Spleen (tissue), 11 donors: ENCODE results near the gene RFX5. TPM values are rescaled to one million over a fixed set of nuclear protein-coding genes. Genes with fewer than 3 reads are reported as not detected.

ENCODE experiments used
- DNase-seq: peaks from one replicate; pipeline ENCODE4 v3.0.0-alpha.2; 2020
- H3K27ac ChIP-seq, 8 donors: fragments of 200-600 bp; sonication (generic) in 7 of 8; 1 replicate in 4 of 8; 2 replicates in 4 of 8; pipeline versions ENCODE4 v1.5.0 to v1.8.0; 2016 to 2021; ENCODE audit warnings: inconsistent platforms in 4 of 8, mild to moderate bottlenecking in 4 of 8, moderate library complexity in 1 of 8
- H3K27me3 ChIP-seq, 7 donors: fragments of 200-600 bp; sonication (generic) in 6 of 7; replicated peaks in 1 of 7; 1 replicate in 4 of 7; 2 replicates in 3 of 7; pipeline versions ENCODE4 v1.5.0 to v1.8.0; 2016 to 2021; ENCODE audit warnings: inconsistent platforms in 3 of 7, mild to moderate bottlenecking in 1 of 7
- H3K36me3 ChIP-seq, 6 donors: fragments of 200-600 bp; sonication (generic) in 5 of 6; 1 replicate in 4 of 6; 2 replicates in 2 of 6; pipeline versions ENCODE4 v1.5.0 to v1.8.0; 2016 to 2021; ENCODE audit warnings: inconsistent platforms in 2 of 6
- H3K4me1 ChIP-seq, 6 donors: fragments of 200-600 bp; sonication (generic) in 5 of 6; 1 replicate in 3 of 6; 2 replicates in 3 of 6; pipeline versions ENCODE4 v1.5.0 to v1.8.0; 2016 to 2021; ENCODE audit warnings: inconsistent platforms in 3 of 6
- H3K4me3 ChIP-seq, 8 donors: fragments of 200-600 bp; sonication (generic) in 7 of 8; 1 replicate in 4 of 8; 2 replicates in 4 of 8; pipeline versions ENCODE4 v1.5.0 to v1.8.0; 2016 to 2021; ENCODE audit warnings: inconsistent platforms in 4 of 8, mild to moderate bottlenecking in 4 of 8, moderate library complexity in 2 of 8
- H3K9me3 ChIP-seq, 8 donors: fragments of 200-600 bp; sonication (generic) in 7 of 8; 1 replicate in 4 of 8; 2 replicates in 4 of 8; pipeline versions ENCODE4 v1.5.0 to v1.8.0; 2016 to 2021; ENCODE audit warnings: inconsistent platforms in 4 of 8
- CTCF ChIP-seq, 11 experiments: fragments of 200-600 bp in 7 of 11; fragments of 450-650 bp in 4 of 11; sonication (generic) in 4 of 11; IDR thresholded peaks in 8 of 11; conservative IDR thresholded peaks in 3 of 11; 1 replicate in 7 of 11; 2 replicates in 4 of 11; pipeline versions ENCODE4 v1.4.0 to v1.8.0; 2016 to 2021; ENCODE audit warnings: antibody characterized with exemption in 11 of 11, inconsistent platforms in 4 of 11, mild to moderate bottlenecking in 1 of 11
- POLR2A ChIP-seq, 3 donors: fragments of 450-650 bp; IDR thresholded peaks; one replicate each; pipeline ENCODE4 v1.5.1; 2017; ENCODE audit warnings: antibody characterized with exemption in 3 of 3, mild to moderate bottlenecking in 1 of 3
- POLR2AphosphoS5 ChIP-seq, 3 donors: sonication (generic); formaldehyde crosslinking; IDR thresholded peaks; one replicate each; pipeline ENCODE4 v1.5.1; 2017; ENCODE audit warnings: antibody characterized with exemption in 3 of 3
- WGBS, 5 donors: extraction: QIAGEN DNeasy Blood & Tissue Kit in 3 of 5; methylation state at CpG; one replicate each; pipeline versions ENCODE4 v1.1.5 to v1.1.7; 2013 to 2018; 5-methylcytosine and 5-hydroxymethylcytosine counted together
- intact Hi-C: fragments of 100-400 bp; cut with DNase I; formaldehyde crosslinking; loops from one replicate; pipeline ENCODE4 v1.15.0; 2023; ENCODE audit warnings: low total_unique reads
- polyA plus RNA-seq, 3 donors: library from polyadenylated mRNA; stranded (reverse); fragments of 200-250 nt; gene quantifications; one replicate each; pipeline ENCODE4 v1.2.1, GENCODE V29; 2013
- total RNA-seq, 7 donors: library from RNA; depleted of rRNA in 3 of 7; stranded (reverse); fragments of >200 nt in 3 of 7; fragmentation: NEBNext Ultra II Directional in 4 of 7; extraction: Animal tissue kit (Norgen Biotek cat#: 25700) in 4 of 7; gene quantifications; one replicate each; pipeline versions ENCODE4 v1.1.0 to v1.2.1, GENCODE V29; 2016 to 2021
- donor health status: healthy with polysubstance abuse.
- donor health status: DM: no; HTN: no; CAD: no; lungs with moderate emphysema.
- donor health status: DM: no; HTN: no; CAD: no.
- donor health status: Bipolar disorder and iron deficiency.
- donor health status: healthy.
- donor health status: DM: no; HTN: no; CAD: no.
- donor health status: DM: yes; HTN: yes; CAD: no.

RFX5 gene
- total and polyA plus RNA-seq, 10 donors, result 30.8 to 96.1 (median 86.8) TPM

GRCh38 chr1:151309811-151310323 is 37.2 kb downstream of the RFX5 start:
- peak overlapping the region in 4 of 8 donors; percentile 2 to 39 (median 14) for H3K27ac ChIP-seq
- H3K4me3 ChIP-seq, result no peak overlapping the region
- H3K9me3 ChIP-seq, result no peaks in the 10 kb centered on the region
- peaks cover 3 to 100% (median 89%) of the 10 kb centered on the region in 6 donors for H3K36me3 ChIP-seq
- H3K4me1 ChIP-seq, result peaks cover 4 to 59% (median 37%) of the 10 kb centered on the region in 6 donors
- 77 to 87% (median 82%) methylated on average over 7 of the region's 7 CpGs for WGBS, 5 donors
- no peaks in the 10 kb centered on the region for H3K27me3 ChIP-seq
- TF ChIP-seq CTCF (IDR thresholded peaks at IDR 0.05 in 8 of 11, conservative IDR thresholded peaks at IDR 0.05 in 3 of 11) (no peak), POLR2A (IDR thresholded peaks at IDR 0.05) (no peak), POLR2AphosphoS5 (IDR thresholded peaks at IDR 0.05) (no peak)
- DNase-seq, result no peak
- intact Hi-C loops, result no loop called here

GRCh38 chr1:151294742-151295462 is 52.1 kb downstream of the RFX5 start:
- Histone ChIP-seq H3K36me3 (peaks cover 9 to 100% (median 100%) of the 10 kb centered on the region in 6 donors), H3K27ac (no peak overlapping the region), H3K4me3 (no peak overlapping the region), H3K4me1 (peaks cover 0 to 20% (median under 1%) of the 10 kb centered on the region in 6 donors), H3K9me3 (no peaks in the 10 kb centered on the region), H3K27me3 (no peaks in the 10 kb centered on the region)
- intact Hi-C loops, result no loop called here
- no peak for DNase-seq
- TF ChIP-seq POLR2A (IDR thresholded peaks at IDR 0.05) (no peak), POLR2AphosphoS5 (IDR thresholded peaks at IDR 0.05) (no peak), CTCF (IDR thresholded peaks at IDR 0.05 in 8 of 11, conservative IDR thresholded peaks at IDR 0.05 in 3 of 11) (no peak)
- 90 to 98% (median 96%) methylated on average over 2 of the region's 2 CpGs for WGBS, 5 donors

- intact Hi-C loops, result no loop called here
- TF ChIP-seq POLR2A (IDR thresholded peaks at IDR 0.05) (no peak), CTCF (IDR thresholded peaks at IDR 0.05 in 8 of 11, conservative IDR thresholded peaks at IDR 0.05 in 3 of 11) (no peak), POLR2AphosphoS5 (IDR thresholded peaks at IDR 0.05) (peak; percentile 2 to 63 (median 29))
- H3K36me3 ChIP-seq, result peaks cover 3 to 100% (median 100%) of the 10 kb centered on the region in 6 donors
- H3K27ac ChIP-seq, result peak overlapping the region in 3 of 8 donors; percentile 7 to 42 (median 42)
- H3K9me3 ChIP-seq, result no peaks in the 10 kb centered on the region
- no peaks in the 10 kb centered on the region for H3K27me3 ChIP-seq
- DNase-seq, result no peak
- no peak overlapping the region for H3K4me3 ChIP-seq
- H3K4me1 ChIP-seq, result peaks cover 0 to 38% (median 12%) of the 10 kb centered on the region in 6 donors
- 71 to 82% (median 78%) methylated on average over 4 to 6 of the region's 6 CpGs for WGBS, 5 donors
Measured at GRCh38 chr1:151293093-151293492, 54.0 kb downstream of the RFX5 start.
